Activated CD8-positive, alpha-beta memory T cell treated with anti-CD3 and anti-CD28 coated beads, Interleukin-2, amount 50 U/mL, for 24 hours (primary cell): ENCODE measurements around the gene CALHM1.

Source experiments
- DNase-seq: peaks from one replicate; pipeline ENCODE4 v3.0.0-alpha.2; 2020; ENCODE audit errors: extremely low read depth

Gene CALHM1

DNA sequence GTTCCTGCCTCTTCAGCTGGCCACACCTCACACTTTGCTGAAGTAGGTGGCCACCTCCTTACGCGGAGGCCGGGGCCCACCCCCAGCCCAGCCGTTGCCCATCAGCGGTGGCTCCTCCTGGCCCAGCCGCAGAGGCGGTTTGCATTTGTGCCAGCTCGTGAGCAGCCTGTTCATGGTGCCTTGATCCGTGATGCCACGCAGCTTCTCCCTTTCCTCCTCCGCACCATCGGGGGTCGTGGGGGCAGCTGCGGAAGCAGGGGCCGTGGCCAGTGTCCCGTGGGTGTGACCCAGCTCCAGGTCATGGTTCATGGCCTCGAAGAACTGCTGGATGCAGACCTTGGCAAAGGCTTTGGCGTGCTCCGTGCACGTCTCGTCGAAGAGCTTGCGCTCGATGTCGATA is 3.5 kb downstream of the CALHM1 start:
- no peak for DNase-seq

DNA sequence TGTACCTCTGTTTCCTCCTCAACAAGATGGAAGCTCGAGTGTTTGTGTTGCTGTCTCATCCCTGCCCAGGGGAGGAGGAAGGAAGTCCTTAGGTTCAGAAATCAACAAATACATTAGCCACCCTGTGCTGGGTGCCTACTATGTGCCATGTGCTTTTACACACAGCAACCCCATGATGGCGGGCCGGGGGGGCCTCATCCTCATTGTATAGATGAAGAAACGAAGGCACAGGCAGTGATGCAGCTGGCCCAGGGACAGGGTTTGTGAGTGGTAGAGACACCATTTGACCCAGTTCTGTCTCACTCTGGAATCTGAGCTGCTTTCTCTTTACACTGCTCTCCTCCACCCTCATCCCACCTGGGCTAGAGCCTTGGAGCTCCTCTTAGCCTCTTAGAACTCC is 4.7 kb downstream of the CALHM1 start:
- DNase-seq = no peak

DNA sequence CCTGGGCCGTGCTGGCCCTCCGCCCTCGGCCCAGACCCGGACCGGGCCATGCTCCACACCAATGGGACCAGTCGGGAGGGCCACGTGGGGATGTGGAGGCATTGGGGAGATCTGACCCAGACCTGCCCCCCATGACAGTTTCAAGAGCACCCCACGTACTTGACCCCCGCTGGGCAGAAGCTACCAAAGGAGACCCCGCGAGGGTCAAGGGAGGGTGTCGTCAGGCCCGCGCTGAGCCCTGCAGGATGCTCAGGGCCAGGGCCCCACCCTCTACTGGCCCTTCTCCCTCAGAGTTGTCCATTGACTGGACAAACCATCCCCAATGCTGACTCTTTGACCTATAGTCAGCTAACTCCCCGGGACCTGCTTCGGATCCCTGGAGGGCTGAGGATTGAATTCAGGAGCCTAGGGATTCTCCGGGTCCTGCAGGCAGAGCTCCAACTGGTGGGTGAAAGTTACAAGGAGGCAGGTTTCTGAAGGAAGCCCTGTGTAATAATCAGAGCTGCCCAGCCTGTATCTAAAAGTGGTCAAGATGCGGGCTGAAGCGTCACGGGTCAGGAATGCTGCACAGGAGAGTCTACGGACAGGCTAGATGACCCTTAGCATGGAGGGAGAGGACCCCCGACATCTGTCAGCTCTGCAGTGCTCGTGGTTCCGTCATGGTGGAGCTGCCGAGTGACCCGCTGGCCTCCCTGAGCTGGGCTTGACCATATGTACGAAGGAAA is 6.0 kb downstream of the CALHM1 start:
- no peak for DNase-seq

DNA sequence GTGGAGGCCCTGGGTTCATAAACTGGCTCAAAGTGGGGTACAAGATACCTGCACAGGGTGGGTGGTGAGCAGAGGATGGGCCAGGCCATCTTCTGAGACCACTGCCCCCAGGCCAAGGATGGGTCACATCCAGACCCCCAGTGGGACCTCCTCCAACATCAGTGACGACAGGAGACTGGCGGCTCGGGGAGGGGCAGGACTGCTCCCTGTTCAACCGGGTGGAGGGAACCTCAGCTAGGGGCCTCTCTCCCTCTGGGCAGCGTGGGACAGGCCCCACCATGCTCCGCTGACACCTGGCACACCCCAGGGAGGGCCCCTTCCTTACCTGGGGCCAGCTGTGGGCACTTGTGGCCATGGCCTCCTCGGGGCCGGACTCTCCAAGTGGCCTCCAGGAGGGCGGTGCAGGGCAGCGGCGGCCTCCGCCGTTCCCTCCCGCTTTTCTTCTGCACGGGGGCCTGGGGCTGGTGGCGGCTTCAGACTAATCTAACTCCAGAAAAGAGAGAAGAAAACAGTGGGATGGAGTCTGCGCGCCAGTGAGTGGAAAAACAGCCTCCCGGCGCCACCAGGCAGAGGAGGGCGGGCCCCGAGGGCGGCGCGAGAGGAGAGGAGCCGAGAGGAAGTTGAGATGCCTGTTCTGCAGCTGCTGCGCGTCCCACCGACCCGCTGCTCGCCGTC is 6.7 kb downstream of the CALHM1 start, which contains the start of gene CALHM2:
Gene CALHM2, minus strand, starts transcription at position 540 of the 675 bp plus-strand sequence. CDS start 2,429 bp downstream, outside the sequence.
- no peak for DNase-seq

DNA sequence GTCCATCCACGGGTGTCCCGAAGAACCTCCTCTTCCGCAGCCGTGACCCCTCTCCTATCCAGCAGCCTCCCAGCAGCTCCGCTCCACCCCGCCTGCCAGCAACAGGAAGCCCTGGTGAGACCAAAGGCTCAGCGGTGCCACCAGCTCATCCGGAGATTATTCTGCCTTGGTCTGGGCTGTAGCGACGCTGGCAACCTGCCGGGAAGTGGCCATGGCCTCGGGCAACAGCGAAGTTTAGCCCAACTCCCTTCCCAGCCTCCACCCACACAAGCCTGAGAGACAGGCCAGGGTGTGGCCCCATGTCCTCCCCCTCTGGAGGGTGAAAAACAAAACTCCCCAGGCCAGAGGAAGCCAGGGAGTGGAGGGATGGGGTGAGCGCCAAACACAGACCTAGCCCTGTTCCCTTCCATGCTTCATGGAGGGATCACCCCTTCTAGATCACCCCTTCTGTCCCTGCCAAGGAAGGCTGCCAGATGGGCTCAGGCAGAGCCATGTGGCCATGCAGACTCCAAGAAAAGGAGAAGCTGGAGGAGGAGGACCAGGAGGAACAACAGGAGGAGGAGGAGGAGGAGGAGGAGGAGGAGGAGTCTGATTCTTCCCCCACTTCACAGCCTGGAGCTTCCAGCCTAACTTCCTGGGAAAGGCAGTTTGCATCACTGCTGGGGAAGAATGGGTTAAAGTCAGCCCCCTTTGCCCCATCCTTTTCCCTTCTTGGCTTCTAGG is 7.4 kb downstream of the CALHM1 start:
- DNase-seq = no peak

DNA sequence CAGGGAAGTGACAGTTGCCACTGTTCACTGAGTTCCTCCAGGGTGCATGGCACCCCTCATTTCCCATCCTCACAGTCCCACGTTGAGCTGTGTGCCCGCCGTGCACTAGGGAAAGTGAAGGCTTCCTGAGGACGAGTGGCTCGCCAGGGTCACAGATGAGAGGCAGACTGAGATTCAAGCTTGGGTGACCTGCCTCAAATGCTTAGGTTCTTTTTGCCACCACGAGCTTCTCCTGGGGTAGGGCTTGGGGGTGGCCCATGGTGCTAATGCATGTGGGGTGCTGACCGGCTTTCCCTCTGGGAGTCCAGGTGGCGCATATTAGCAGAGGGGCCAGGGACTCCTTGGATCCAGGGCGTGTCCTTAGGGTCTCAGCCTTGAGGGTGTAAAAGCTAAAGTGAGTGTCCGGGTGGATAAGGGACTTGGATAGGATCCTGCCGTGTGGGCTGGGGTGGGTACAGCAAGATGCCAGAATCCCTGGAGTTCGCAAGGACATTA is 8.5 kb downstream of the CALHM1 start:
- no peak for DNase-seq

DNA sequence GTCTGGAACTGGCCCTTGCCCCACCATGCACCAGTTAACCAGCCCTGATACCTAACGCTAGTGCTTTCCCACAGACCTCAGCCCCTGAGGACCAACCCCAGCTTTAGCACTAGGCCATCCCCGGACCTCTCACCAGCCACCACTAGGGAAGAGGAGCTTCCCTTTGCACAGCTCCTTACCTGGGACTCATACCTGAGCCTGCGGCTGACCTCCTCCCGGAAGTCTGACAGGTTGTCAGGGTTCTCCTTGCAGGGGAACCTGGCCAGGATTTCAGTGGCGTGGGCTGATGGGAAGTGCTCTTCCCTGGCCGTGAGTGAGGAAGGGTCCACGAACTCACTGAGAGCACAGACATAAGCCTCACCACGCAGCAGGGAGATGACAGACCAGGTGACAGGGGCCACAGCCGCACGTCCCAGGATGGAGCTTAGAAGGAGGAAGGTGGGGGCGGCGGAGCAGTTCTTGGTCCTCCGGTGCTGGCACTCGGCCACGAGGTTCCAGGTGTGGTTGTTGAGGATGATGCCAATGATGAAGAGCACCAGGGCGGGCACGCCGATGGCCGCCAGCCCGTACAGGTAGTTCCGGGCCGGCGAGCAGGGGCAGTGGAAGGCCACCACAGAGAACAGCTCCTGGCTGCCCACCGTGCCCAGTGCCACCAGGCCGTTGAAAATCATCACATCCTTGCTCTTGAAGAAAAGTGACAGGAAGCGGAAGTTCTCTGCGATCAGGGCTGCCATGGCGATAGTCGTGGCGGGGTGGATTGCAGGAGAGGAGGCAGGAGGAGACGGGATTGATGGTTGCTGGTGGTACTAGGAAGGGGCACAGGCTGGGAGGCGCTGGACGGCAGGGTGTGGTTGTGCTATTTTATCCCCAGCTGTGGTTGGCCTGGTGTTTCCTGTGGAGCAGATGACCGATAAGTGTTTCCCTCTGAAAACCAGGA is 9.2 kb downstream of the CALHM1 start:
- DNase-seq = no peak

DNA sequence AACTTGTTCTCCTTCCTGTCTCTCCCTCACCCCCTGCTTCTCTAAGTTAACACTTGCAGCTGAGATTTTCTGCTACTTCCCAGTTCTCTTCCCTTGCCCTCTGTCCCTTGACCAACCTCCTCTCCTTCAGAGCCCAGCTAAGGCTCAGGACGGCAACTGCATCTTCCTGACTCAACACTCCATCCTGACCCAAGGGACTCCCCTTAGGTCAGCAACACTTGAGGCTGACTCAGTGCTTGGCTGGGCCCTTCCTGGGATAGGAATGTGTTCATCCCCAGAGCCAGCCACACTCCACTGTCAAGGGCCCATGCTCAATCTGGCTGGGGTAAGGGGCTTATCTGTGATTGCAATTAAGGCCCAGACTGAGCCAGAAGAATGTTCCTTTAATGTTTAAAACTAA is 10.0 kb downstream of the CALHM1 start:
- no peak for DNase-seq

DNA sequence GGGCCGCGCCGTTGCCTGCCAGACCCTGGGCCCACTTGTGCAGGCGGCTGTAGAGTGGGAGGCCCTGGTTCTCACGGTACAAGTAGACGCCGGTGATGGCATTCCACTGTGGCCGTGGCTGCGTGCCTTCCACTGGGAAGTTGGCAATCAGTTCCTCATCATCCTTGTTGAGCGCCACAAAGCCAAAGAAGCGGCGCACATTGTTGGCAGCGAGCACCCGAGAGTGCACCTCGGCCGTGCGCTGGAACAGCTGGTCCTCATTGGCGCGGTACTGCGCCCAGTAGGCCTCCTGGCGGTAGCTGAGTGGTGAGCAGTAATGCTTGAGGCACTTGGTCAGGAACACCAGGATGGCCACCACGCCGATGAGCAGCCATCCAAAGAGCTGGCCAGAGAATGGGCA is 11.5 kb downstream of the CALHM1 start:
- DNase-seq = no peak

DNA sequence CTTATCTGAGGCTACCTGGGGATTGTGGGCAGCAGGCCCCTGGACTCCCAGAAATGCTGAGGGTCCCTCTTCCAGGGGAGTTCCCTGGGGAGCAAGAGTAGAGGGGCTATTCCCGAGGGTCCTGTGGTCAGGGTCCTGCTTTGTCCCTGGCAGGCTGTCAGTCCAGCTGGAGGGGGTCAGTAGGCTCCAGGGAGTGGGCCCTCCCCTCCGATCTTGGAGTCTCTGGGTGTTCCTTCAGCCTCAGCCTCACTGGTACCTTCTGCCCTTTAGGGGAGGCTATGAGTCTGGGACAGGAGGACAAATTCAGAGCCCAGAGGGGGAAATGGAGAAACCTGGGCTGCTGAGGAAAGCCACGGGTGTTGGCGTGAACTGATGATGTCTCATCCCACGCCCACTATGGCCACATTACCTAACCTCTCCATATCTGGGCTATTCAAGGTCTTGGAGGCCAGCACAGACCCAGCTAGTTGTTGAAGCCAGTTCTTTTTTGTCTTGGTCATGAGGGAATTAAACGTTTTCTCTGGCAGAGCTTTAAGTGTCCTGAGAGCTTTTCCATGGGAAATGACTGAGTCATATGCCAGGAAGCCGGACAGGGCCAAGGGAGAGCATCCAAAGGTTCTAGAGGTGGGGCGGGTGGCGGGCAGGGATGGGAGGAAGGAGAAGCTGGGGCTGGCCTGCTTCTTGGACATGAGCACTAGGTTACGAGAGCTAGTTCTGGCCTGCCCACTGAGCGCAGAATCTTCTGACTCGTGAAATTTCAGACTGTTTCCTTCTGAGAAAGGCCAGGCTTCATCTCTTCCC is 12.7 kb downstream of the CALHM1 start:
- DNase-seq = no peak

DNA sequence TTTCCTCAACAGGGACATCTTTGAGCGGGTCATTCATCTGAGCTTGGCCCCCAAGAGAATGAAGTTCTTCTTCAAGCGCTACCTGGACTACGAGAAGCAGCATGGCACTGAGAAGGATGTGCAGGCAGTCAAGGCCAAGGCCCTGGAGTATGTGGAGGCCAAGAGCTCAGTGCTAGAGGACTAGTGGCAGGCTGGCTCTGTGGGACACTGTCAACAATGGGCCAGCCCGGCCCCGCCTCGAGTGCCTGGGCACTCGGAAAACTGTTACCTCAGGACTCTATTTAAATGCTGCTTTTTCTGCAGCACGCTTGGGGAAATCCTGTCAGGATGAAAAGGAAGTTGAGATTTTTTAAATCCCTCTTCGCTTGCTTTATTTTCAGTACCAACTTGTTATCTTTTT is 13.3 kb downstream of the CALHM1 start:
- no peak for DNase-seq

DNA sequence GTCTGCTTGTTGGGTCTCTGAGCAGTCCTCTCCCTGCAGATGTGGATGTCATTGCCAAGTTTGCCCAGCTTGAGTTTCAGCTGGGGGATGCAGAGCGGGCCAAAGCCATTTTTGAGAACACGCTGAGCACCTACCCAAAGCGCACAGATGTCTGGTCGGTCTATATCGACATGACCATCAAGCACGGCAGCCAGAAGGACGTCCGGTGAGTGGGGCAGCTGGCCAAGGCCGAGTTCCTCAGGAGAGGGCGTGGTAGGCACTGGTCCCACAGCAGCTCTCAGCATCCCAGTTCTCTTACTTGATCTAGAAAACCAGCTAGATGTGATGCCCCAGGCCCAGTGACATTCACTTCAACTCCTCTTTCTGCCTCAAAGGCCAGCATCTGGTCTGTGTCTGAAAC is 14.2 kb downstream of the CALHM1 start:
- DNase-seq = no peak

DNA sequence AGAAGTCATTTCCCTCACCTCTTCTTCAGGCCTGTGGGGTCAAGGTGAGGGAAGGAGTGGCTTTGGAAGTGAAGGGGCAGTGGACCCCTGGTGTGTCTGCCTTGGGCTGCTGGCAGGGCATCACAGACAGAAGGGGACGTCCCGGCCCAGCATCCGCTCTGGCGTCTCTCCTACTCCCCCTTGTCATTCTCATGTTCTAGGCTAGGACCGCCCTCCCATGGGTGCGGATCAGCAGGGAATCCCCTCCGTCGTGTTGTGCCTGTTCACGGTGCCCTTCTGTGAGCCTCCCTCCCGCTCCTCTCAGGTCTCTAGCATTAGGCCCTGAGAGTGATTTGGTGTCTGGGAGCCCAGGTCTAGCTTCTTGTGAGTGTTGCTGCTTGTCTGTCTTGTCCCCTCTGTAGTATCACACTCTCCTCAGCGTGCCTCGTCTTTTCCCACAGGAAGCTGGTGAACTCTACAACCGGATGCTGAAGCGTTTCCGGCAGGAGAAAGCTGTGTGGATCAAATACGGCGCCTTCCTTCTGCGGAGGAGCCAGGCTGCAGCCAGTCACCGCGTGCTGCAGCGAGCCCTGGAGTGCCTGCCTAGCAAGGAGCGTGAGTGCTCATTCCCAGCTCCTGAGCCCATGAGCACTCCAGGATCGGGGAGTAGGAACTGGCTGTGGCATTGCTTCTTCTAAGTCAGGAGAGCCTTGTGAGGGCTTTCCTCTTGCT is 15.1 kb downstream of the CALHM1 start:
- no peak for DNase-seq

DNA sequence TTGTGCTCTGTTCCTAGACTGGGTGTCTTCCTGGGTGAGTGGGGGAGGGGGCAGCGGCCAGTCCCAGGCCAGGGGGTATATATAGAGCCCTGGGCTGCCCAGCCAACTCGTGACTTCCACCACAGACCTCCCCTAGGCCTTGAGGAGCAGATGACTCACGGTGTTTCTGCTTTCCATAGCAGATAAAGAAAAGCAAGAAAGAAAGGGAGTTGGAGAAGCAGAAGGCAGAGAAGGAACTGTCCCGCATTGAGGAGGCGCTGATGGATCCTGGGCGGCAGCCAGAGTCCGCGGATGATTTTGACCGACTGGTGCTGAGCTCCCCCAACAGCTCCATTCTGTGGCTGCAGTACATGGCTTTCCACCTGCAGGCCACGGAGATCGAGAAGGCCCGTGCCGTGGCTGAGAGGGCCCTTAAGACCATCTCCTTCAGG is 16.7 kb downstream of the CALHM1 start:
- no peak for DNase-seq

DNA sequence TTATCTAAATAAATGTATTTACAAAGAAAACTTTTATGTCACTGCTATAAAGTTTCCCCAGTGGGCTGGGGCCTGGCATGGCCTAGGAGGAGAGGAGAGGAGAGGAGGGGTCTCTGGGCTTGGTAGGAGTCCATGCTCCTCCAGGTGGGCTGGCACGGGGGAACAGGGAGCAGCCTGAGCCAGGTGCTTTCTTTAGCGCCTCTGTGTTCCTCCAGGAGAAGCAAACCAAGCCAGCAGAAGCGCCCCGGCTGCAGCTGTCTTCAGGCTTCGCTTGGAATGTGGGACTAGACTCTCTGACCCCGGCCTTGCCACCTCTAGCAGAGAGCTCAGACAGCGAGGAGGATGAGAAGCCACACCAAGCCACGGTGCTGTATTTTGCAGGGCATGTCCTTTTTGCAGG is 17.1 kb downstream of the CALHM1 start:
- DNase-seq = no peak

DNA sequence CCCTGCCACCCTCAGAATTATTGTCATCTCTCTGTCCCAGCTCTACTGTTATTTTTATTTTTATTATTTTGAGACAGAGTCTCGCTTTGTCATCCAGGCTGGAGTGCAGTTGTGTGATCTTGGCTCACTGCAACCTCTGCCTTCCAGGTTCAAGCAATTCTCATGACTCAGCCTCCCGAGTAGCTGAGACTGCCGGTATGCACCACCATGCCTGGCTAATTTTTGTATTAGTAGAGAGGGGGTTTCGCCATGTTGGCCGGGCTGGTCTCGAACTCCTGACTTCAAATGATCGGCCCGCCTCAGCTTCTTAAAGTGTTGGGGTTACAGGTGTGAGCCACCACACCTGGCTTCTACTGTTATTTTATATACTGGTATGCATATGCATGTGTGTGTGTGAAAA is 17.5 kb downstream of the CALHM1 start:
- no peak for DNase-seq

DNA sequence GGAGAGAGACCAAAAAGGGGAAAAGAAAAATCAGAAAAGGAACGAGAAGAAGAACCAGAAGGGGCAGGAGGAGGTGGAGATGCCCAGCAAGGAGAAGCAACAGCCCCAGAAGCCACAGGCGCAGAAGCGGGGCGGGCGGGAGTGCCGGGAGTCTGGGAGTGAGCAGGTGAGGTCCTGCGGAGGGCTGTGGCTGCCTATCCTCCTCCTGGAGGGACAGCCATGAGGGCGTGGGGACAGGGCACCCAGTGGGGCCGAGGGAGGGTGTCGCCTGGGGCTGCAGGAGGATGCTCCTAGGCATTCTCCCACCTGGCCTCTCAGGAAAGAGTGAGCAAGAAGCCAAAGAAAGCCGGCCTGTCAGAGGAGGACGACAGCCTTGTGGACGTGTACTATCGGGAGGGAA is 18.3 kb downstream of the CALHM1 start:
- no peak for DNase-seq

DNA sequence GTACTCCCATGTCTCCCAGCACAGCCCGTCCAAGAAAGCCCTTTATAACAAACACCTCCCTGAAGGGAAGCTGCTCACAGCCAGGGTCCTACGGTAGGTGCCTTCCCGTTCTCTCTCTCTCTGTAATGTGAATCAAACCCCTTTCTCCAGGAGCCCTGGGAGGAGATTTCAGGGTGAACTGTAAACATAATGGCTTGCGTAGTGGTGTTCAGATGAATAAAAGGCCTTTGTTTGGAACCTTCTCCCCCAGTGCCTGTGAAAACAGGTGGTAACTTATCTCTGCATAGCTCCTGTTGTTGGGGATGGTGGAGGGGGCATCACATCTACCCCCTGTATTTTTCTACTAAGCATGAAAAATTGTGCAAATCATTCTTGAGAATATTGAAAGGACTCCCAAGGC is 18.9 kb downstream of the CALHM1 start:
- no peak for DNase-seq

DNA sequence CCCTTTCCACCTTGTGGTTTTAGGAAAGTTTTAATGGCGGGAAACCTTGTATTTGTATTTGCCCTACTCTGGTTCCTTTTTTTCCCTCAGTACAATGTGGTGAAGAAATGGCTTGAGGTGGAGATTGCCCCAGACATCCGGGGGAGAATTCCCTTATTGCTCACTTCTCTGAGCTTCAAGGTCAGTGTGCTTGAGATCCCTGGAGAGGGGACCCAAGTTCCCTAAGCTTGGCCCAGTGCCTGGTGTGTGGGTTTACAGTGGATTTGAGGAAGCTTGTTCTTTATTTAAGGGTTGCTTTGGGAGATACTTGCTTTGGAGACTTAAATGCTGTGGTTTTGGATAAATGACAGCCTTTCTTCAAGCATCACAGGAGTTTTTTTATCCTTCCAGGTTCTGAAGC is 24.8 kb downstream of the CALHM1 start:
- no peak for DNase-seq

DNA sequence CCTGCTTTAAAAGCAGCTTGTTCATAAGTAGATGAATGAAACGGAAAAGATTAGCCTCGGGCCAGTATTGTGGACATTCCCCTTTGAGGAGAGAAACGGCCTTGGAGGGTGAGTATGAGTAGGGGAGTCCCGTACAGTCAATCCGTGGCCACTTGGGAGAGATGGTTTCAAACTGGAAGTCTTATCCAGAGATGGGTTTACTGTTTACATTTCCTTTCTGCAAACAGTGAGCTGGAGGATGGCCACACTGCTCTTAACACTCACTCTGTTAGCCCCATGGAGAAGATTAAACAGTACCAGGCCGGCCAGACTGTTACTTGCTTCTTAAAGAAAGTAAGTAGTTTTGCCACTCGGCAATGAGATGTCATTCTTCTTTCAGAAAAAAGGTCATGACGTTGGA is 26.8 kb downstream of the CALHM1 start:
- no peak for DNase-seq
